HG03354 (cell line): ENCODE measurements around the gene PSD.
"Not testable (repeated sequence)": the region's sequence is repeated elsewhere in the genome, so short reads cannot be mapped to it uniquely, and the experiment has no call there.

Experiments used
- ATAC-seq: cut with Tn5 transposase; IDR thresholded peaks from one replicate; pipeline ENCODE4 v1.9.1; 2021; ENCODE audit warnings: mild to moderate bottlenecking; ENCODE audit not compliant: unreplicated experiment, poor library complexity, severe bottlenecking

The PSD gene

DNA sequence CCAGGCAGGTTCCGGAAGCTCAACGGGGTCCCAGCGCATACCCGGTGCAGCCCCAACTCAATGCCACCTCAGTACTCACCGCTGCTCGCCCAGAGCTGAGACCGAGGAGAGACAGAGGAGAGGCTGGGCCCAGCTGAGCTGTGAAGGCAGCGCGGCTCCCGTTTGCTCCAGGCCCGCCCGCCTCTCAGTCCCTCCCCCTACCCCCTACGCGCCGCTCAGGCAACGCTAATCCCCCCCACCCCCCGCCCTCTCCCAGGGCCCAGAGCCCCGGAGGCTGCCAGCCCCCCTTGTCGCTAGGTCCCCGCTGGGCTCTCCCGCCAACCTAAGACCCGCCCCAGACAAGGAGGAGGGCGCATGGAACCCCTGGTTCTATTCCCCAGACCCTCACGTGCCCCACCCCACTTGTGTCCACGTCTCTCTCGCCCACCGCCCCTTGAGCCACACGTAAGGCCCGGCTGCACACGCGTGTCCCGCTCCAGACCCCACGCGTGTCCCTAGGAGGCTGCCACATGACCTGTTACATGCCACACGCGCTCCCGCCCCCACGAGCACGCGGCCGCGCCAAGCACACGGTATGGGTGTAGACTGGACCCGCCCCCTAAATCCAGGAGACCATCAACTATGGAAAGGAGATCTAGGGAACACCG, at the start of gene PSD:
TSS of gene PSD (minus strand) at position 164 of the 647 bp plus-strand sequence. CDS start 1,747 bp downstream, outside the sequence.
- no peak for ATAC-seq

DNA sequence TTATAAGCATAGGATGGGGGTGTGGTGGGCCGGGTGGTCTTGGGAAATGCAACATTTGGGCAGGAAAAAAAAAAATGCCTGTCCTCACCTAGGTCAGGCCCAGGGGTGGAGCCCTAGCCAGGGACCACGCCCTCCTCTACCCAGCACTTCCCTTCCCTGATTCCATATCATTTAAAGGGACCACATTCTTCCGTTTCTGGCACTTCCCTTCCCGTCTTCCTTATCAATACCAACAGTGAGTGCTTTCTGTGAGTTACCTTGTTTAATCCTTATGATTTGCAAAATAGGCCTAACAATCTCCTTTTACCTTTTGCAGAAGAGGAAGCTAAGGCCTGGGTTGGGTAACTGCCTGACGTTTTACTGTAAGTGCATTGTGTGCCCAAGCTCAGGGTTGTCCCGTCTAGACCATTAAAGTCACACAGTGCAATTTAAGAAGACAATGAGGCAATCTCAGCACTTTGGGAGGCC, 49.4 kb upstream of the PSD start:
- no peak for ATAC-seq

DNA sequence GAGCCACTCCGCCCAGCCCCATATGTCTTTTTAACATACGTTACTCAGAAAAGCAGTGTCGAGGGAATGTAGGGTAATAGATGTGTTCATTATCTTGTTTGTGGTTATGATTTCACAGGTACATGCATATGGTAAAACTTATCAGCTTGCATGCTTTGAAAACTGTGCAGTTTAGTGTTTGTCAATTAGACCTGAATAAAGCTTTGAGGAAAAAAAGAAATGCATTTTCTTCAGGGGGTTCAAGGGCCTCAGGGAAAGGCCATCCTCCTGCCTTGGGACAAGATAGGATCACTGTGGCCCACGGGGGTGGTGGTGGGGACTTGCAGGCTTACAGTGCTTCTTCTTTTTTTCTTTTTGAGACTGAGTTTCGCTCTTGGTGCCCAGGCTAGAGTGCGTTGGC, 48.7 kb upstream of the PSD start:
- no peak for ATAC-seq

DNA sequence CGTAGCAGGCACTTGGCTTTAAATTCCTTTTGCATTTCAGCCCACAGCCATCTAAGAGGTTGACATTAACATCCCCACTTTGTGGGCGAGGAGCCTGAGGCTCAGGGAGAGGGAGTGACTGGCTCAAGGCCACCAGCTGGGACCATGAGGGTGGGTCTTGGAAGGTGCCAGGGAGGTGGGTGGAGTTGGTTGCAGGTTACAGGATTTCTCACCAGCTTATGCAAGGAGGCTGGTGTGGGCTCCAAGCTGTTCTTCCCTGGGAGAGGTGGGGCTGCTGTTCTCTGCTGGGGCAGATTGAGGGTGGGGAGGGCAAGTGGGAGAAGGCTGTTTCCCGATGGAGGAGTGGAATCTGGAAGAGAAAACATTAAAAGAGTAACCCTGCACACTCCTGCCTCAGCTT, 46.9 kb upstream of the PSD start:
- no peak for ATAC-seq

DNA sequence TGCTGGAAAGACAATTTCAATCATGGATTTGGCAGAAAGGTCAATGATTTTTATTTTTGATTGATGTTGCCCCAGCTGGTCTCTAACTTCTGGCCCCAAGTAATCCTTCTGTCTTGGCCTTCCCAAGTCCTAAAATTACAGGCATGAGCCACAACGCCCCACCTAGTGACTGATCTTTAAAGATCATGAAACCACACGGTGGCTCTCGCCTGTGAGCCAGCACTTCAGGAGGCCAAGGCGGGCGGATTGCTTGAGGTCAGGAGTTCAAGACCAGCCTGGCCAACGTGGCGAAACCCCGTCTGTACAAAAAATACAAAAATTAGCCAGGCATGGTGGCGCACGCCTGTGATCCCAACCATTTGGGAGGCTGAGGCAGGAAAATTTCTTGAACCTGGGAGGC, 45.4 kb upstream of the PSD start:
- ATAC-seq: no peak

DNA sequence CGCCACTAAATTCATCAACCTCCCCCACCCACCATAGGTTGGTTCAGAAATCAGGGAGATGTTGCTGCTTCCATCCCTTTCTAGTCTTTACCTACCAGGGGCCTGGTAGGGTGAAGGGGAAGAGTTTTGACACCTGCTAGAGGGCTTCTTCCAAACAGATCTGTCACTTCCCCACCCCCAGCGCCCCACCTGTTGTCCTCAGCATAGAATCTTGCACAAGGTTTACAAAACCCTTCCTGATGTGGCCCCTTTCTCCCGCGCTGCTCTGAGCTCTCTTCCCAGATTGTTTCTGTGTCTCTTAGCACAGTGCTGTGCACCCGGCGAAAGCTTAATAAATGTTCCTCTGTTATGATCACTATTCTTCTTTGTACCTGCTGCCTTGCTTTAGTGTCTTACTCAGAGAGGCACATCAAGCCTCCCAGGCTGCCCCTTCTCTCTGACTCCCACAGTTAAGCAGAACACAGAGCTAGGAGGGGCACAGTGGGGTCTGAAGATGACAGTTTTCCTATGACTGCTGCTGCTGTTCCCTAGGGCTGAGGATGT, 44.0 kb upstream of the PSD start:
- no peak for ATAC-seq

DNA sequence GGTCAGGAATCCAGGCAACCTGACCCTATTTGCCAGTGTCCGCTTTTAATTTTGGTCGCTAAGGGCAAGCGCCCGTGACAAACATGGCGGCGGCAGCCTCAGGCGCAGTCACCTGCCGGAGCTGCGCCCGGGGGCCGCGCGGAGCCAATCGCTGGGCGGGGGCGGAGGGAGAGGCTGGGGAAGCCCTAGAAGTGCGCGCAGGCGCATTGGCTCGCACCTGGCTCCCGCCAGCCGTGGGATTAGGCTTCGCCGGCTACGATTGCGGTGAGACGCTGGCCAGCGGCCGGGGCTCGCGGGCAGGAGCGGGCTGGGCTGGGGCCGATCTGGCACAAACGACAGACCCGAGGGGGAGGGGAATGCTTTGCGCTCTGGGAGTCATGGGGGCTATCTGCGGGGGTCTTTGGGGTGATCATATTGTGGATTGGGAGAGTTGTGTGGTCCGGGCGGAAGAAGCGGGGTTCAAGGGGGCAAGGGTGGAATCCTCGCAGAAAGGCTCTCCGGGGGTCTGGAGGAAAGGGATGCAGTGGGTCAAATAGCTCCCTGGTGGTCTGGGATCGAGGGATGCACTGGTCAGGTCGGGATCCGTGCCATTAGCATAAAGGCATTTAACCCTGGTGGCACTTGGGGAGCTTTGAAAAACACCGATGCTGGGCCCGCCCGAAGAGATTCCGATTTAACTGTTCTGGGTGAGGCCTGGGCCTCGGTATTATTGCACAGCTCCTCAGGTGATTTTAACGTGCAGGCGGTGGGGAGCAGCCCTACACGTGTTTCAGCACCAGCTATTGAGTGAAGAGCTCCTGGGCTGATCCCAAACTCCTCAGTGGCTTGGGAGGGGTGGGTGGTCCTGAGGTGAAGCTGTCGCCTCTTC, 42.8 kb upstream of the PSD start:
- ATAC-seq: peak; percentile 86

DNA sequence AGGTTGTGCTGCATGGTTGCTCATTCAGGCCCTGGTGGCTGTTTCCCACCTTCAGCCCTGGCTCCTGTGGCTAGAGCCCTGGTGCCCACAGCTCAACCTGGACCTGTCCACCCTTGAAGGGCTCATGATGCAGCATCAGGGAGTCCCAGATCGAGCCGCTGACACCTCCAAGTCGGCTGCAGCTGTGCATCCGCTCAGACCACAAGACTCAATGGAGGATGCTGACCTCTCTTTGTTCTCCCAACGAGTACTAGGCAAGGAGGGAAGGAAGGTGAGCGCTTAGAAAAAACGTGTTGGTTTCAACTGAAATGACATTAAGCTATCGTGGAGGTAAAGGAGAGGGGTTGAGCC, 42.2 kb upstream of the PSD start:
- peak; percentile 34 for ATAC-seq

DNA sequence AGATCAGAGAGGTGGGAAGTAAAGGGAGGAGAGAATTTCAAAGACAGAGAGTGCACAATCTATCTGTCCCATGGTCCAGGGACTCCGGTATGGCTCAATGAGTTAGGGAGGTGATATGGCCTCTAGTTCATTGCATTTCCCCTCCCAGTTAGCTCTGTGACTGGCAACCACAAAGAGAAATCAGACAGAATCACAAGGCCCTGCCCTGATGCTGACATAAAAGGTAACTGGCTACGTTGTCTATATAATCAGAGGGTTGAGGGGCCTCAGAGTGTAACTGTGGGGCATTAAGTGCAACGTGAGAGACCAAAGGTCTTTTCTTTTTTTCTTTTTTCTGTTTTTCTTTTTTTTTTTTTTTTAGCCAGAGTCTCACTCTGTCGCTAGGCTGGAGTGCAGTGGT, 40.1 kb upstream of the PSD start:
- no peak for ATAC-seq

DNA sequence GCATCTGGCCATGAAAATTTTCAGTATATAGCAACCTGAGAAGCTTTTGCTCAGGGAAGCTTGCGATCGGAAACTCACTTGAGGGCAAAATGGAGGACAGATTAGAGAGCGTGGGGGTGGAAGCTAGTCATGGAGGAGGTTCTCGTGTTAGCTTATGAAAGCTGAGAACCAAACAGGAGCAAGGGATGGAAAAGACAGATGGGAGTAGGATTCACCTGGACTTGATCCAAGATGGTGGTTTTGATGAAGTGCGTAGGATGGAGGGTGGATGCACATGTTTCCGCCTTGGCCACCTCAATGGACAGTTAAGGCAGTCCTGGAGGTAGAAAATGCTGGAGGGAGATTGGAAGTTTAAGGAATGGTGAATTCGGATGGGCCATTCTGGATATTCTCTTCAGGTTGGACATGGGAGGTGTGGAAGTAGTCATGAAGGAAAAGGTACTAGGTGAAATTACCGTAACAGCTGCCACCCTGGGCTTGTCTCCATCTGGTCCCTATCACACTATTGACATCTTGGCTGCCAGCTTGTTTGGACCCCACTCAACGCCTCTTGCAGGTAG, 39.1 kb upstream of the PSD start:
- ATAC-seq: no peak

DNA sequence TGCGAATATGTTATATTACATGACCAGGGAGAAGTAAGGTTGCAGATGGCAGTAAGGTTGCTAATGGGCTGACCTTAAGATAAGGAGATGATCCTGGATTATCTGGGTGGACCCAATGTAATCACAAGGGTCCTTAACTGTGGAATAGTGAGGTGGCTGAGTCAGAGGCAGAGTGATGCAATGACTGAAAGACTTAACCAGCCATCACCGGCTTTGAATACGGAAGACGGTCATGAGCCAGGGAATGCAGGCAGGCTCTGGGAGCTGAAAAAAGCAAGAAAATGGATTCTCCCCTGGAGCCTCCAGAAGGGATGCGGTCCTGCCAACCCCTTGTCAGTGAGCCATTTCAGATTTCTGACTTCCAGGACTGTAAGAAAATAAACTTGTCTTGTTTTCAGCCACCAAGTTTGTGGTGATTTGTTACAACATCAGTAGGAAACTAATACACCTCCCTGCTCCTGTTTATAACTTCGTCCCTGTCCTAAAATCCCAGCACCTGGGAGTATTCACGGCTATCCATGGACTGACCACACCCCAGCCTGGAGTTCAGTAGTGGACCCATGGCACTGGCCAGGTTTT, 37.4 kb upstream of the PSD start:
- ATAC-seq: no peak

DNA sequence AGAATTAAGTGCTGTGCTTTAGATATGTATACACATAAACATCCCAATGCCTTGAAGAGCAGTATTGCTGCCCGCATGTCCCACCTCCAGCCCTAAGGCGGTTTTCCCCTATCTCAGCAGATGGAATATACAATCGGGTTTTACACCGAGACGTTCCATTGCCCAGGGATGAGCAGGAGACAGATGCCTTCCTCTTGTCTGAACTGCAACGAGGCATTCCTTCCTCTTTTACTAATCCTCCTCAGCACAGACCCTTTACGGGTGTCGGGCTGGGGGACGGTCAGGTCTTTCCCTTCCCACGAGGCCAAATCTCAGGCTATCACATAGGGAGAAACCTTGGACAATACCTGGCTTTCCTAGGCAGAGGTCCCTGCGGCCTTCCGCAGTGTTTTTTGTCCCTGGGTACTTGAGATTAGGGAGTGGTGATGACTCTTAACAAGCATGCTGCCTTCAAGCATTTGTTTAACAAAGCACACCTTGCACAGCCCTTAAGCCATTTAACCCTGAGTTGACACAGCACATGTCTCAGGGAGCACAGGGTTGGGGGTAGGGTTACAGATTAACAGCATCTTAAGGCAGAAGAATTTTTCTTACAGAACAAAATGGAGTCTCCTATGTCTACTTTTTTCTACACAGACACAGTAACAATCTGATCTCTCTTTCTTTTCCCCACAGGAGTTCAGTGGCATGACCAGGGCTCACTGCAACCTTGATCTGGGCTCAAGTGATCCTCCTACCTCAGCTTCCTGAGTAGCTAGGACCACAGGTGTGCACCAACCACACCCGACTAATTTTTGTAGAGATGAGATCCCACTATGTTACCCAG, 36.3 kb upstream of the PSD start:
- ATAC-seq: not testable (repeated sequence)

DNA sequence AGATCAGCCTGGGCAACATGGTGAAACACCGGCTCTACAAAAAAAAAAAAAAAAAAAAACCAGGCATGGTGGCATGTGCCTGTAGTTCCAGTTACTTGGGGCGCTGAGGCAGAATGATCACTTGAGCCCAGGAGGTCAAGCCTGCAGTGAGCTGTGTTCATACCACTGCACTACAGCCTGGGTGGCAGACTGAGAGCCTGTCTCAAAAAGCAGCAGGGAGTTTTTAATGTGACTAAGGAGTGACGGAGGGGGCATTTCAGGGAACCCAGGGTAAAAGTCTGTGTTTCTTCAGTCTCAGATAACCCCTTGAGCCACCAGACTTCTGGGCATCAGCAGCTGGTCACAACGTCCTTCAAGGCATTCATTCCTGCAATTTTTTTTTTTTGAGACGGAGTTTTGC, 34.9 kb upstream of the PSD start:
- no peak for ATAC-seq

DNA sequence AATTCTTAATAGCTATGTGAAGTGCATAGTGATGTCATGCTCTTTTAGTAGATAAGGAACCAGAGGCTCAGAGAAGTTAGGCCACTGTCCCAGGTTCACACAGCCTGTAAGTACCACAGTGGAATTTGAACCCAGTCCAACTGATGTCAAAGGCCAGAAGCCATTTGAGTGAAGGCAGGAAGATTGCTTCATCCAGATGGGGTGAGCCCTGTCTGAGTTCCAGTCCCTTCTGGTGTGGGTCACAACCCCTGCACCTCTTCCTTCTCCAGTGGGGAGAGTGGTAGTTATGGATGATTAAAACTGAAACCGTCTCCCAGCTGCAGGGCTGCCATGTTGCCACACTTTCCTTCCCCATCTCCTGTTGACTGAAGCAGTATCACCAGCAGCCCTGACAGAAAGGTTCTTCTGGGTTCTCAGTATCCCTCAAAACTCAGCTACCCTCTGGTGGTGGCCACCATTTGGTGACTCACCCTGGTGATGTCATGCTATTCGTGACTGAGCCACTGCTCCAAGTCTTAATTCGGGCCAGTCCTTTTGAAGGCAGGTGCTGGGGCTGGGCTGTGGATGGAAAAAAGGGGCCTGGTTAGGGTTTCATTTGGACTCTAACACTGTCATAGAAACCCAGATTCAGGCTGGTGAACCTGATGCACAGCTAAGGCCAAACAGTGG, 34.2 kb upstream of the PSD start:
- no peak for ATAC-seq

DNA sequence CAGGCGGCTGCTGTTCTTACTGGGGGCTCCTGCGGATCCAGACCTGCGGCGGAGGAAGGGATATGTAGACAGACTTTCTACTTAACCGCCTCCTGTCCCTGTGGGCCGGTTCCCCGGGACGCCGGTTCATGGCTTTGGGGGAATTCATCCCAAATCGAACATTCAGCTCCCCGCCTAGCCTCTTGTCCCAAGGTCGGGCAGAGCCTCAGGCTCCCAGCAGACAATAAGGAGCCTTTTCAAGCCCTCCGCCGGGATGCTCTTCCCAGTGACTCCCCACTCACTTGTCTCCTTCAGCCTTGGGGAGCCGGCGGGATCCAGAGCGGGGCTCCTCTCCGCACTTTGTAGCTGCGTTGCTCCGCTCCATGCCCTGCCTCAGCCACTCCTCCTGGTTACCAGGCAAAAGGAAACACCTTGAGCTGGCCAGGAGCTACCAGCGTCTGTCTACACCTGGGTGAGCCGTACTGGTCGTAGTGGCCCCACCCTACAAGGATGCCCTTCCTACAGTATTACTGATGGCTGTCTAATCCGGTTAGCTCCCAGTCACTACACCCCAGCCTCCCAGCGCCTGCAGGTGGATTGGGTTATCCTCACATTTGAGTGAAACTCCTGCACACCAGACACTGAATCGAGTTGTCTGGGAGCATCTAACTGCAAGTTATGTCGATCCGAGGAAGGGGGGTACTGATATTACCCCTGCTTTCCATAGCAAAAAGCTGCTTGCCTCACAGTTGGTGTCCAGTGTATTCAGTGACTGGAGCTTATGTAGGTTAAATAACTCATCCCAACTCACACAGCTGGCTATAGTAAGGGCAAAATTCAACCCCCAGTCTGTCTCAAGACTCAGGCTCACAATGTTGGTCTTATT, 32.8 kb upstream of the PSD start, which contains the start of gene C10orf95:
TSS of gene C10orf95 (minus strand) at position 439 of the 865 bp plus-strand sequence. CDS start 450 bp downstream, outside the sequence.
- ATAC-seq: no peak

DNA sequence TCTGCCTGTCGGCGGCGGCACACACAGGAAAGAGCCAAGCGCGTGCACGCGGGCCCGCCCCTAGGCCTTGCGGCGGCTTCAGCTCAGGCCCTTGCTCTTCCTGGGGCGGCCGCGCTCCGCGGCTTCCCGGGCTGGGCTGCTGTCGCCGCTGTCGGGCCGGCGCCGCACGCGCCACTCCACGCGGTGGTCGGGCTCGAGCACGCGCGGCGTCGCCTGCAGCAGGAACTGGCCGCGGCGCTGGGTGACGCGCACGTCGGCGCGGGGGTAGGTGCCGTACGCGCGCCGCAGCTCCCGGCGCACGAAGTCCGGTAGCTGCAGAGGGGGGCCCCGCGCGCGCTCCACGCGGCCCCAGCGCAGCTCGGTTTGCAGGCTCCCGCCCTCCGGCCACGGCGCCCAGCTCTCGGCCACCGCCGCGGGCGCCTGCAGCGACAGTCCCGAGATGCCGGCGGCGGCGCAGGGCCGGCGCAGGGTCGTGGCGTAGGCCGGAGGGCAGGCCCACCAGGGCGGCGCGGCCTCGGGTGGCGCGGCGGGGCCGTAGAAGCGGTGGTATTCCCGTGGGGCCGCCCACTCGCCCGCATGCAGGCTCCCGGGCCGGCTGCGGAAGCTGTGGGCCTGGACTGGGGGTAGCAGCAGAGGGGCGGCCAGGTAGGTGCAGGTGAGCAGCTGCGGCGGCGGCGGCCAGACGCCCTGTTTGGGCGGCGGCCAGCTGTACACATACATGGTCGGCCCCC, 32.0 kb upstream of the PSD start:
- ATAC-seq: peak; percentile 77

DNA sequence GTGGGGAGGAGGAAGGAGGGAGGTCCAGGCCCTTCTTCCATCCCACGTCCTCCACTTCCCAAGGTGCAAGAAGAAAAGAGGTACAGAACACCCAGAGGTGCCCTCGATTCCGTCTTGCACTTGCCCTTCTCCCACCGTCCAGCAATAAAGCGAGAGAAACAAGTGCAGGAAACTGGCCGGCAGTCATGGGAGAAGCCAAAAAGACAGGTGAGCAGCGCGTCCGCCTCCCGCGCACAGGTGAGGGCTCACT, 31.5 kb upstream of the PSD start:
- ATAC-seq: peak; percentile 13
